Esophagus squamous epithelium (tissue), 5 donors: ENCODE results near the gene SLC35A1. TPM values are rescaled to one million over a fixed set of nuclear protein-coding genes. Genes with fewer than 3 reads are reported as not detected.

ENCODE experiments used
- DNase-seq: peaks from one replicate; lab custom pipeline; 2025; lab: John Stamatoyannopoulos, UW
- H3K27ac ChIP-seq, 4 donors: fragments of 200-600 bp; sonication (generic); one replicate each; pipeline ENCODE4 v1.5.1; 2016 to 2019; ENCODE audit warnings: mild to moderate bottlenecking in 1 of 4
- H3K27me3 ChIP-seq, 4 donors: fragments of 200-600 bp; sonication (generic); 1 replicate in 3 of 4; 2 replicates in 1 of 4; pipeline versions ENCODE4 v1.5.1 to v1.6.0; 2017 to 2021; ENCODE audit warnings: antibody characterized with exemption in 1 of 4
- H3K36me3 ChIP-seq, 3 donors: fragments of 200-600 bp; sonication (generic); one replicate each; pipeline ENCODE4 v1.5.1; 2016 to 2019
- H3K4me1 ChIP-seq, 3 donors: fragments of 200-600 bp; sonication (generic); one replicate each; pipeline ENCODE4 v1.5.1; 2017 to 2019
- H3K4me3 ChIP-seq, 4 donors: fragments of 200-600 bp; sonication (generic); 1 replicate in 3 of 4; 2 replicates in 1 of 4; pipeline ENCODE4 v1.5.1; 2016 to 2019; ENCODE audit warnings: mild to moderate bottlenecking in 2 of 4, moderate library complexity in 1 of 4
- H3K9me3 ChIP-seq, 3 donors: fragments of 200-600 bp; sonication (generic); one replicate each; pipeline ENCODE4 v1.5.1; 2016 to 2019
- POLR2A ChIP-seq, 4 donors: fragments of 450-650 bp; IDR thresholded peaks; one replicate each; pipeline ENCODE4 v1.6.1; 2017; ENCODE audit warnings: antibody characterized with exemption in 4 of 4, mild to moderate bottlenecking in 4 of 4, moderate library complexity in 3 of 4
- WGBS, 2 donors: methylation state at CpG; one replicate each; pipeline ENCODE4 v1.1.5; 2018; 5-methylcytosine and 5-hydroxymethylcytosine counted together
- intact Hi-C: fragments of 100-400 bp; cut with DNase I; formaldehyde crosslinking; loops from one replicate; pipeline ENCODE4 v1.15.0; 2022
- total RNA-seq, 4 donors: library from RNA; depleted of rRNA; stranded (reverse); fragments of >200 nt; gene quantifications; one replicate each; pipeline ENCODE4 v1.1.0, GENCODE V29; 2016
- TF ChIP-seq, protein P1 (sequence below), 6 experiments: fragments of 450-650 bp in 4 of 6; fragments of 200-600 bp in 2 of 6; sonication (generic) in 2 of 6; IDR thresholded peaks; one replicate each; pipeline ENCODE4 v1.5.1; 2016 to 2019; ENCODE audit warnings: antibody characterized with exemption in 6 of 6, mild to moderate bottlenecking in 4 of 6, moderate library complexity in 4 of 6
- donor health status: DM: yes; HTN: yes; CAD: no.

Gene SLC35A1
- total RNA-seq, 4 donors from 2014 or later, result 8.3 to 12.8 (median 10.9) TPM

DNA sequence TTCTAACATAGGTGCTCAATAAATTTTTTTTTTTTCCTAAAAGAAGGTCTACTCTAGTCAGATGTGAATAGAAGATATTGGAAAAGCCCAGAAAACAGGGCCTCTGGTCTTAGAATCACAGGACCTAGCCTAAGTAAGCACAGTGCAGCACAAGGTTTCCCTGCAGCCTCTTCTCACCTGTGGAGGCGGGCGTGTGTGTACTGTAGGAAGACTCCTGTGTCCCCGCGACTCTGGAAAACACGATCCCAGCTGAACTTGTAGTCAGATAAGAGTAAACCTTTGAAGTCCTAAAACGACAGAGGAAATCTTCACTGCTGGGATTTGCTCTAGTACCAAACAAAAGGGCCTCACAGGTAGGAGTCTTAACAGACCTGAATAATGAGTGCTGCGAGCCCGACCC is 45.7 kb downstream of the SLC35A1 start:
- intact Hi-C loops, result no loop called here
- WGBS, 2 donors, result 89 to 94% methylated on average over 8 of the region's 8 CpGs
- Histone ChIP-seq H3K4me3 (no peak overlapping the region), H3K36me3 (peaks cover 0 to 89% (median 17%) of the 10 kb centered on the region in 3 donors), H3K4me1 (no peaks in the 10 kb centered on the region), H3K9me3 (no peaks in the 10 kb centered on the region), H3K27ac (no peak overlapping the region), H3K27me3 (no peaks in the 10 kb centered on the region)
- DNase-seq, result no peak
- TF ChIP-seq, protein P1, sequence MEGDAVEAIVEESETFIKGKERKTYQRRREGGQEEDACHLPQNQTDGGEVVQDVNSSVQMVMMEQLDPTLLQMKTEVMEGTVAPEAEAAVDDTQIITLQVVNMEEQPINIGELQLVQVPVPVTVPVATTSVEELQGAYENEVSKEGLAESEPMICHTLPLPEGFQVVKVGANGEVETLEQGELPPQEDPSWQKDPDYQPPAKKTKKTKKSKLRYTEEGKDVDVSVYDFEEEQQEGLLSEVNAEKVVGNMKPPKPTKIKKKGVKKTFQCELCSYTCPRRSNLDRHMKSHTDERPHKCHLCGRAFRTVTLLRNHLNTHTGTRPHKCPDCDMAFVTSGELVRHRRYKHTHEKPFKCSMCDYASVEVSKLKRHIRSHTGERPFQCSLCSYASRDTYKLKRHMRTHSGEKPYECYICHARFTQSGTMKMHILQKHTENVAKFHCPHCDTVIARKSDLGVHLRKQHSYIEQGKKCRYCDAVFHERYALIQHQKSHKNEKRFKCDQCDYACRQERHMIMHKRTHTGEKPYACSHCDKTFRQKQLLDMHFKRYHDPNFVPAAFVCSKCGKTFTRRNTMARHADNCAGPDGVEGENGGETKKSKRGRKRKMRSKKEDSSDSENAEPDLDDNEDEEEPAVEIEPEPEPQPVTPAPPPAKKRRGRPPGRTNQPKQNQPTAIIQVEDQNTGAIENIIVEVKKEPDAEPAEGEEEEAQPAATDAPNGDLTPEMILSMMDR (IDR thresholded peaks at IDR 0.05), result no peak
- TF ChIP-seq POLR2A (IDR thresholded peaks at IDR 0.05), result no peak

DNA sequence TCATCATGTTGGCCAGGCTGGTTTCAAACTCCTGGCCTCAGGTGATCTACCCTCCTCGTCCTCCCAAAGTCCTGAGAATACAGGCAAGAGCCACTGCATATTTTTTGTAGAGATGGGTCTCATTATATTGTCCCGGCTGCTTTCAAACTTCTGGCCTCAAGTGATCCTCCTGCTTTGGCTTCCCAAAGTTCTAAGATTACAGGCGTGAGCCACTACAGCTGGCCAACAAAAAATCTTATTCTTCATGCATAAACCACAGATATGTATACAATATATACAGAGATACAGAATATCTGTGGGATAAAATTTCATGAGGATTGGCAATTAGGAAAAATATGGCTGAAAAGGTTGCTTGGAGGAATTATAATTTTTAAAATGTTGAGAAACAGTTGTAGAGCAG is 49.9 kb downstream of the SLC35A1 start:
- no peak overlapping the region for H3K4me3 ChIP-seq
- H3K27ac ChIP-seq, result no peak overlapping the region
- no peaks in the 10 kb centered on the region for H3K9me3 ChIP-seq
- no peaks in the 10 kb centered on the region for H3K27me3 ChIP-seq
- no peak for DNase-seq
- H3K36me3 ChIP-seq, result peaks cover 0 to 83% (median 7%) of the 10 kb centered on the region in 3 donors
- WGBS, 2 donors, result 90 to 94% methylated on average over 3 of the region's 3 CpGs
- intact Hi-C loops, result no loop called here
- H3K4me1 ChIP-seq, result no peaks in the 10 kb centered on the region
- TF ChIP-seq, protein P1 (IDR thresholded peaks at IDR 0.05), result no peak

DNA sequence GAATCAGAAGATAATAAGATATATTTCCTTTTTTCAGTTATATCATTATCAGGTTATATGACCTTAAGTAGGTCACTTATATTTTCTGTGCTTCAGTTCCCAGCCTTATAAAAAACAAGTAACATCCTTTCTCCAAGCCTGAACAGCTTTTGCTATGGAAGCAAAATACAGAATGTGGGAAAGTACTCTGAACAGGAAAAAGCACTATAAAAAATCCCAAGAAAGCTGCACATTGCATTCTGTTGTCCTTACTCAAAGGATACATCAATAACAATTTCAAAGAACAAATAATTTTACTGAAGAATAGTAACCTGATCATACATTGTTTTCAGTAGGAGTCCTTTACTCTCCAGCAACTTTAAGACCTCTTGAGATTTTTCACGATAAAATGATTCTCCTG is 56.4 kb downstream of the SLC35A1 start:
- Histone ChIP-seq H3K4me3 (no peak overlapping the region), H3K36me3 (peaks cover 0 to 65% (median 0%) of the 10 kb centered on the region in 3 donors), H3K27ac (no peak overlapping the region), H3K9me3 (no peaks in the 10 kb centered on the region), H3K4me1 (no peaks in the 10 kb centered on the region), H3K27me3 (no peaks in the 10 kb centered on the region)
- no peak for DNase-seq
- 88 to 96% methylated on average over 1 of the region's 1 CpG for WGBS, 2 donors
- intact Hi-C loops, result no loop called here
- TF ChIP-seq POLR2A (IDR thresholded peaks at IDR 0.05), result no peak
- TF ChIP-seq, protein P1 (IDR thresholded peaks at IDR 0.05), result no peak

DNA sequence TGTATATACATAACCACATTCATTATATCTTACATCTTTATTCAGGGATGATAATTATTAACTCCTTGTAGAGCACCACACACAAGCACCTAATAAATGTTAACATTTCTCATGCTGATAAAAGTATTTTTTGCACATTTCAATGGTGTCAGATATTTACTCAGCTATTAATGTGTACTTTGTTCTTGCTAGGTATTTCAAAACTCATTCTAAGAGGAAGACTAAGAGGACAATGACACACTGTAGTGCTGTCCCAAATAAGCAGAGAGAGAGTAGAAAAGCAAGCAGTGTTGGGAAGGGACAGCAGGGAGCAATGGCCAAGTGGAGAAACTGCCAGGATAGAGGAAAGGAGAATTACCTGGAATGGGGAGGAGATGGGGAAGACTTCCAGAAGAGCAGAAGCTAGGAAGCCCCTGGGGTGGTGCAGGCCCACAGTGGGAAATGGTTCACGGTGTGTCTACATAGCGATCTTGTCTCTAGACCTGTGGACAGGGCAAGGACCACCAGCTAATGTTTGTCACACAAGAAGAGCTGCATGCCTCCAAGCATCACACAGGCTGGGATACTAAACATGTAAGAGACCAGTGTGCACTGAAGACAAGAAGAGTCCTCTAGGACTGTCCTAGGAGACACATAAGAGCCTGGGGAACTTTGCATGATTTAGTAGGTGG is 61.7 kb downstream of the SLC35A1 start:
- Histone ChIP-seq H3K9me3 (no peaks in the 10 kb centered on the region), H3K27ac (no peak overlapping the region), H3K4me3 (no peak overlapping the region), H3K36me3 (peaks cover 0 to 48% (median 0%) of the 10 kb centered on the region in 3 donors), H3K4me1 (no peaks in the 10 kb centered on the region), H3K27me3 (no peaks in the 10 kb centered on the region)
- no peak for TF ChIP-seq POLR2A (IDR thresholded peaks at IDR 0.05)
- TF ChIP-seq, protein P1 (IDR thresholded peaks at IDR 0.05), result no peak
- DNase-seq, result no peak
- WGBS, 2 donors, result 93 to 94% methylated on average over 2 of the region's 2 CpGs
- intact Hi-C loops, result no loop called here

DNA sequence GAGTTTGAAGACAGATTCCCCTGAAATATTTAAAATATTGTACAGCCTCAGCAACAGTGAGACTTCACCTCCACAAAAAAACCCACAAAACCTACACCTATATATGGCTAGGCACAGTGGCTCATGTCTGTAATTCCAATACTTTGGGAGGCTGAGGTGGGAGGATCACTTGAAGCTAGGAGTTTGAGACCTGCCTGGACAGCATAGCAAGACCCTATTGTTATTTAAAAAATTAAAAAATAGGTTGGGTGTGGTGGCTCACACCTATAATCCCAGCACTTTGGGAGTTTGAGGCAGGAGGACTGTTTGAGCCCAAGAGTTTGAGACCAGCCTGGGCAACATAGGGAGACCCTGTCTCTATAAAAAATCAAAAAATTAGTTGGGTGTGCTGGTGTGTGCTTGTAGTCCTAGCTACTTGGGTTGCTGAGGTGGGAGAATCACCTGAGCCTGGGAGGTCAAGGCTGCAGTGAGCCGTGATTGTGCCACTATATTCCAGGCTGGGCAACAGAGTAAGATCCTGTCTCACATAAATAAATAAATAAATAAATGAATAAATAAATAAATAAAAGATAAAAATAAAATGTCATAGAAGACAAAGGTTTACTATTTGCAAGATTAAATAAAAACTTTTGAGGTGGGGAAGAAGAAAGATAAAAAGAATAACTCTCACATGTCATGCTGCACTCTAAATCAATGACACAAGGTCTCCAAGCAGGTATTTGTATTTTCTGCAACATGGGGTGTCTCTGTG is 65.9 kb downstream of the SLC35A1 start:
- 100% methylated on average over 1 of the region's 1 CpG for WGBS, 2 donors
- H3K4me1 ChIP-seq, result no peaks in the 10 kb centered on the region
- H3K9me3 ChIP-seq, result peaks cover 0 to 3% (median 0%) of the 10 kb centered on the region in 3 donors
- no peak overlapping the region for H3K4me3 ChIP-seq
- no peak for TF ChIP-seq POLR2A (IDR thresholded peaks at IDR 0.05)
- TF ChIP-seq, protein P1 (IDR thresholded peaks at IDR 0.05), result no peak
- peaks cover 0 to 68% (median 0%) of the 10 kb centered on the region in 3 donors for H3K36me3 ChIP-seq
- DNase-seq, result no peak
- intact Hi-C loops, result no loop called here
- H3K27ac ChIP-seq, result no peak overlapping the region
- no peaks in the 10 kb centered on the region for H3K27me3 ChIP-seq
